Prostate gland (tissue), 2 donors: ENCODE results near the gene ANHX. TPM values are rescaled to one million over a fixed set of nuclear protein-coding genes. Genes with fewer than 3 reads are reported as not detected.
"Not testable (repeated sequence)": the region's sequence is repeated elsewhere in the genome, so short reads cannot be mapped to it uniquely, and the experiment has no call there.

Experiments used
- DNase-seq: peaks from one replicate; pipeline ENCODE4 v3.0.0-alpha.2; 2019; ENCODE audit warnings: low spot score
- H3K27ac ChIP-seq, 2 donors: fragments of 200-600 bp; sonication (generic); 2 replicates each; pipeline ENCODE4 v1.5.1; 2017 to 2019
- H3K27me3 ChIP-seq: fragments of 200-600 bp; sonication (generic); replicated peaks from 2 replicates; pipeline ENCODE4 v1.5.1; 2019; ENCODE audit not compliant: insufficient read depth
- H3K36me3 ChIP-seq, 2 donors: fragments of 200-600 bp; sonication (generic); 1 replicate in 1 of 2; 2 replicates in 1 of 2; pipeline versions ENCODE4 v1.5.1 to v1.8.1; 2017 to 2019
- H3K4me1 ChIP-seq: fragments of 200-600 bp; sonication (generic); replicated peaks from 2 replicates; pipeline ENCODE4 v1.5.1; 2019
- H3K4me3 ChIP-seq, 2 donors: fragments of 200-600 bp; sonication (generic); 2 replicates each; pipeline ENCODE4 v1.5.1; 2017 to 2019
- H3K9me3 ChIP-seq: fragments of 200-600 bp; sonication (generic); 2 replicates; pipeline ENCODE4 v1.5.1; 2017
- CTCF ChIP-seq, 4 experiments: fragments of 200-600 bp in 2 of 4; fragments of 450-650 bp in 2 of 4; sonication (generic) in 2 of 4; IDR thresholded peaks; 1 replicate in 3 of 4; 2 replicates in 1 of 4; pipeline ENCODE4 v1.5.1; 2016 to 2019; ENCODE audit warnings: antibody characterized with exemption in 4 of 4, mild to moderate bottlenecking in 2 of 4, moderate library complexity in 2 of 4
- POLR2A ChIP-seq: fragments of 450-650 bp; IDR thresholded peaks from one replicate; pipeline ENCODE4 v1.6.1; 2016; ENCODE audit warnings: antibody characterized with exemption, mild to moderate bottlenecking
- POLR2AphosphoS5 ChIP-seq: sonication (generic); formaldehyde crosslinking; IDR thresholded peaks from one replicate; pipeline ENCODE4 v1.6.1; 2017; ENCODE audit warnings: antibody characterized with exemption
- WGBS: methylation state at CpG from one replicate; pipeline ENCODE4 v1.1.5; 2018; 5-methylcytosine and 5-hydroxymethylcytosine counted together
- intact Hi-C: fragments of 100-400 bp; cut with DNase I; formaldehyde crosslinking; loops from one replicate; pipeline ENCODE4 v1.14.2; 2022
- total RNA-seq, 2 donors: library from RNA; depleted of rRNA; stranded (reverse); fragments of >200 nt; gene quantifications; one replicate each; pipeline ENCODE4 v1.1.0, GENCODE V29; 2016

ANHX gene
- 1 to 10 TPM in 1 of 2 donors, not detected in 1; 6.1 TPM for total RNA-seq

GRCh38 chr12:133235401-133236112, at the start of gene ANHX:
Gene ANHX, minus strand, starts transcription at chr12:133235877. Its CDS starts 1,521 bp downstream, at chr12:133234356.
- DNase-seq = no peak
- H3K9me3 ChIP-seq = no peaks in the 10 kb centered on the region
- TF ChIP-seq CTCF (IDR thresholded peaks at IDR 0.05) = no peak
- TF ChIP-seq POLR2AphosphoS5 = no peak
- TF ChIP-seq POLR2A = no peak

GRCh38 chr12:133264668-133265067, 29.0 kb upstream of the ANHX start:
- H3K4me1 ChIP-seq, H3K4me3 ChIP-seq, H3K9me3 ChIP-seq, DNase-seq, H3K36me3 ChIP-seq, H3K27ac ChIP-seq, H3K27me3 ChIP-seq, intact Hi-C loops: not testable (repeated sequence)
- 85% methylated on average over 11 of the region's 11 CpGs for WGBS

More at GRCh38 chr12:133235401-133236112, at the start of gene ANHX:
- no peak within 1 kb of the TSS for H3K4me3 ChIP-seq
- no peaks in the 10 kb centered on the region for H3K27me3 ChIP-seq
- no peaks in the 10 kb centered on the region for H3K4me1 ChIP-seq
- no peaks in the 10 kb centered on the region for H3K36me3 ChIP-seq
- WGBS = 45% methylated on average over 45 of the region's 61 CpGs
- H3K27ac ChIP-seq = no peak within 1 kb of the TSS
- intact Hi-C loops = no loop called here

- intact Hi-C loops = no loop called here
- H3K9me3 ChIP-seq = no peaks in the 10 kb centered on the region
- no peaks in the 10 kb centered on the region for H3K4me1 ChIP-seq
- no peak for DNase-seq
- H3K36me3 ChIP-seq = no peaks in the 10 kb centered on the region
- no peaks in the 10 kb centered on the region for H3K27me3 ChIP-seq
- H3K4me3 ChIP-seq = no peak overlapping the region
- TF ChIP-seq CTCF (IDR thresholded peaks at IDR 0.05) (no peak), POLR2A (no peak), POLR2AphosphoS5 (no peak)
- H3K27ac ChIP-seq = no peak overlapping the region
- WGBS = 84% methylated on average over 33 of the region's 33 CpGs
Observed at GRCh38 chr12:133264173-133264572, 28.5 kb upstream of the ANHX start.

GRCh38 chr12:133256321-133256720, 20.6 kb upstream of the ANHX start:
- Histone ChIP-seq H3K27me3 (no peaks in the 10 kb centered on the region), H3K27ac (no peak overlapping the region), H3K36me3 (no peaks in the 10 kb centered on the region), H3K4me1 (no peaks in the 10 kb centered on the region), H3K9me3 (no peaks in the 10 kb centered on the region), H3K4me3 (no peak overlapping the region)
- no peak for DNase-seq
- TF ChIP-seq CTCF (IDR thresholded peaks at IDR 0.05) (no peak), POLR2A (no peak), POLR2AphosphoS5 (no peak)
- WGBS = 39% methylated on average over 1 of the region's 1 CpG
- intact Hi-C loops = no loop called here

- H3K27me3 ChIP-seq, intact Hi-C loops, H3K27ac ChIP-seq, DNase-seq, H3K36me3 ChIP-seq, H3K9me3 ChIP-seq, H3K4me1 ChIP-seq, H3K4me3 ChIP-seq: not testable (repeated sequence)
- 42% methylated on average over 1 of the region's 1 CpG for WGBS
Observed at GRCh38 chr12:133255833-133256232, 20.2 kb upstream of the ANHX start.

- H3K36me3 ChIP-seq = no peaks in the 10 kb centered on the region
- TF ChIP-seq POLR2A = no peak
- TF ChIP-seq CTCF (IDR thresholded peaks at IDR 0.05) = no peak
- no peak for TF ChIP-seq POLR2AphosphoS5
- H3K27ac ChIP-seq = no peak overlapping the region
- H3K9me3 ChIP-seq = no peaks in the 10 kb centered on the region
- intact Hi-C loops = no loop called here
- no peaks in the 10 kb centered on the region for H3K4me1 ChIP-seq
- no peak for DNase-seq
- H3K4me3 ChIP-seq = no peak overlapping the region
- H3K27me3 ChIP-seq = no peaks in the 10 kb centered on the region
- WGBS = 70% methylated on average over 6 of the region's 6 CpGs
Observed at GRCh38 chr12:133251732-133252131, 16.1 kb upstream of the ANHX start.
